Stimulated activated CD8-positive, alpha-beta memory T cell treated with anti-CD3 and anti-CD28 coated beads, Interleukin-7, amount 100 ng/mL, for 24 hours (primary cell): Measurements from ENCODE around the gene SPDYE2B.
"Not testable (repeated sequence)": the region's sequence is repeated elsewhere in the genome, so short reads cannot be mapped to it uniquely, and the experiment has no call there.

ENCODE experiments used
- DNase-seq: peaks from one replicate; pipeline ENCODE4 v3.0.0-alpha.2; 2020; ENCODE audit warnings: low read depth

Gene SPDYE2B, protein sequence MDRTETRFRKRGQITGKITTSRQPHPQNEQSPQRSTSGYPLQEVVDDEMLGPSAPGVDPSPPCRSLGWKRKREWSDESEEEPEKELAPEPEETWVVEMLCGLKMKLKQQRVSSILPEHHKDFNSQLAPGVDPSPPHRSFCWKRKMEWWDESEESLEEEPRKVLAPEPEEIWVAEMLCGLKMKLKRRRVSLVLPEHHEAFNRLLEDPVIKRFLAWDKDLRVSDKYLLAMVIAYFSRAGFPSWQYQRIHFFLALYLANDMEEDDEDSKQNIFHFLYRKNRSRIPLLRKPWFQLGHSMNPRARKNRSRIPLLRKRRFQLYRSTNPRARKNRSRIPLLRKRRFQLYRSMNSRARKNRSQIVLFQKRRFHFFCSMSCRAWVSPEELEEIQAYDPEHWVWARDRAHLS

DNA sequence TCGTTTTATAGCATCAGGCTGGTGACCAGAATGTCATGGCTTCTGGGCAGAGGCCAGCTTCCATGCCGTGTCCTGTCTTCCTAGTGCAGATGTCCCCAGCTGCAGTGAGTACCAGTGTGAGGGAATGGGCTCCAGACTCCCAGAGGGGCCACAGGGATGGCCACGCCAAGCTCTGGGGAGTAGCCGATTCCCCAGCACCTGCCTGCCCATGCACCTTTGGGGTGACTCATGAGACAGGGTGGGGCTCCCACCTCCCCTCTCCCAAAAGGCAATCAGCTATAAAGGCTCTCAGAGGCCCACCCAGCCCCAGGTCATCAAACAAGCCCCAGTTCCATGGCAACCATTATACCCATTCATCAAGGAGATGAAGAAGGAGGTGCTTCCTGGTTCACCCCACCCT is at the start of gene SPDYE2B:
Gene SPDYE2B (plus strand): TSS at position 396 of the 400 bp plus-strand sequence. CDS start 2,030 bp downstream, outside the sequence.
- not testable (repeated sequence) for DNase-seq

DNA sequence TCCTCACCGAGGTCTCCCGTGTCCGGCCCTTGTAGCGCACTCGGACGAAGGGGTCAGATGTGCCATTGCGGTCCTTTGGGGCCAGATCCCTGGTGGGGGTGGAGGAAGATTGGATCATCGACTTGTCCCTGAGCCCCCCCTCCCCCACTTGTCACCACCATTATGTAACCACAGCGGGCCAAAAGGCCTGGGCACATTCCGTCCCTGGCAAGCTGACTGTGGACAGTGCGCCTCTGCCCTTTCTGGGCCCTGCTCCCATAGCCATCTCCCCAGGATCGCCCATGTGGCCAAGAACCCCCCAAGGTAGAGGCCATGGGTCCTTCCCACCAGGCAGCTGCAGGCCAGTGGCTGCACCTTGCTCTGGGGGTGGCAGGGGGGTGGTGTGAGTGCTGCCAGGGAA is 47.8 kb upstream of the SPDYE2B start:
- DNase-seq, result not testable (repeated sequence)

DNA sequence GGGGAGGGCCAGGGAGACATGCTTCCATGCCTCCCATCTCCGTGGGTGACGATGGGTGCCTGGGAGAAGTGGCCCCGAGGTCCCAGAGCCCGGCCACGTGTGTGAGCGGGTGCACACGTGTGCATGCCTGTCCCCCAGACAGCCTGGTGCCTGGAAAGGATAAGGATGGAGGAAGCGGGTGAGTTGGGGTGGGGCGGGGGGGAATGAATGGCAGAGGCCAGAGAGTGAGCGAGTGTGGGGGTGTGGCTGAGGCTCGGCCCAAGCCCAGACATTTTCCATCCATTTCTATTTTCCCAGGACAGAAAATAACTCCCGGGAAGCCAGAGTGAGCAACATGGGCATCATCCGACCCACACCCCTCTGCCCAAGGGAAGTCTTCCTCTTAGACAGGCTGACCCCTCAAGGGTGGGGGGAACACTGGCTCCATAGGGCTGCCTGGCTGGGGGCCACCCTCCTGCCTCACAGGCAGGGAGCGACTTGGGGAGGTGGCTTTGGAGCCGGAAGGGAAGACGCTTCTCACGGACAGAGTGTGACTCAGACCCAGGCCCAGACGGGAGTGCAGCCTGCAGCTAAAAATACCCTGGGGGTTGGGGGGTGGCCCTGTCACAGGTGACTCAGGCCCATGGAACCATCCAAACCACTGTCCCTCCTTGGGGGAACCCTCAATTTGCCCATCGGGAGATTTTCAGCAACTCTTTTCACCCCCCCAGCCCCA is 45.5 kb upstream of the SPDYE2B start:
- not testable (repeated sequence) for DNase-seq

DNA sequence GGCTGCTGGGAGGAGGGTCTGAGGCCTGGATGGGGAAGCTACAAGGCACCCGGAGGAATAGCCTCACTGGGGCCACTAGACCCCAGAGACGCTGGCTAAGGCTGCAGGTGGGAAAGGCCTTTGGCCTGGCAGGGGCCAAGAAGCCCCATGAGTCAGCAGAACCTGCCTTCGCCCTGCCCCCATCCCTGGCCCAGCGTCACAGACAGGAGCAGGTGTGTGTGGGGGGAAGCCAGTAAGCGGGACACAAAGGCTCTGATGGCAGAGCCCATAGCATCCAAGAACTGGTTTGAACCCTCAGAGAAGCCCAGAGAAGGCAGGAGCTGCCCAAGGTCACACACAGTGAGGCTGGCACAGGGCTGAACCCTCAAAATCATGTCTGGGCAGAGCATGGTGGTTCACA is 43.3 kb upstream of the SPDYE2B start:
- not testable (repeated sequence) for DNase-seq

DNA sequence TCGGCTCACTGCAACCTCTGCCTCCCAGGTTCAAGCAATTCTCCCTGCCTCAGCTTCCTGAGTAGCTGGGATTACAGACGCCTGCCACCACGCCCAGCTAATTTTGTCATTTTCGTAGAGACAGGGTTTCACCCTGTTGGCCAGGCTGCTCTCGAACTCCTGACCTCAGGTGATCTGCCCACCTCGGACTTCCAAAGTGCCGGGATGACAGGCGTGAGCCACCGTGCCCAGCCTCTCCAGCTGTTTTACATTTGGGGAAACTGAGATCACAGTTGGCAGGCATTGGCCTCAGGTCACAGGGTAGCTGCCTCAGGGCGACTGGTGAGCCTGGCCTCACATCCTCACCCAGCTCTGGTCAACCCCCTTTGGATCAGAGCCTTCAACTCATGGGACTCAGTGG is 40.4 kb upstream of the SPDYE2B start:
- not testable (repeated sequence) for DNase-seq

DNA sequence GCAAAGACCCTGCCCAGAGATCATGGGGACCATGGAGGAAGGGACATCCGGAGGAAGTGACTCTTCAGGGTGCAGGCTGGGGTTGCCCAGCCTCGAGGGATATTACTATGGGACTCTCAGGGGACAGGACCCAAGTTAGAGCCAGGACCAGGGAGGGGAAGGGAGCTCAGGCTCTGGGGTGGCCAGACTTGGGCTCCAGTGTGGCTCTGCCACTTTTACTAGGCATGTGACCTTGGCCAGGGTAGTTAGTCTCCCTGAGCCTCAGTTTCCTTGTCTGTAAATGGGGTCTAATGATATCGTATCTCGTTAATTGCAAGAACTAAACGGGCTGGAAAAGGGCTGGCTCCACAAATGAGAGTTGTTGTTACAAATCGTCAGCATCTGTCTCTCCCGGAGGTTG is 39.7 kb upstream of the SPDYE2B start:
- DNase-seq, result not testable (repeated sequence)

DNA sequence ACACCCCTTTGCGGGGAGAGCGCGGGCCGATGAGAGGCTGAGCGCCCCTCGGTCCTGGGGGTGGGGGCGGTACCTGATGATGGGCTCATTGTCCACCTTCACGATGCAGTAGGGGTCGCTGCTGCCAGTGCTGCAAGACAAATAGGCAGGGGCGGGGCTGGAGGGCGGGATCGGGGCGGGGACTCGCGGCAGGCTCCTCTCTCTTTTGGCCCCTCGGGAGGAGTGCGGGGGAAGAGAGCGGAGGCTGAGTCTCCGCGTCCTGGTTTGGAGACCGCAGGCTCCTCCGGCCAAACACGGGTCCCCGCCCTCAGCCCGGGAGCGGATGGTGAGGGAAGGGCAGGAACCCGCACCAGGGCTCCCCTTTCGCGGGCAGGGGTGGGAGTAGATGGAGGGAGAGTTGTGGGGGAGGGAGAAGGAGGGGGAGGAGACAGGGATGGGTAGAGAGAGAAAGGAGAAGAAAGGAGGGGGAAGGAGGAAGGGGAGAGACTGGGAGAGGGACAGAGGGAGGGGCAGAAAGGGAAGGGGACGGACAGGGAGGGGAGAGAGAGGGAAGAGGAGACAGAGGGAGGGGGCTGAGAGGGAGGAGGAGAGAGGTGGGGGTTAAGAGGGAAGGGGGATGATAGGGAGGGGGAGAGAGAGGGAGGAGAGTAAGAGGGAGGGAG is 39.0 kb upstream of the SPDYE2B start:
- DNase-seq, result not testable (repeated sequence)

DNA sequence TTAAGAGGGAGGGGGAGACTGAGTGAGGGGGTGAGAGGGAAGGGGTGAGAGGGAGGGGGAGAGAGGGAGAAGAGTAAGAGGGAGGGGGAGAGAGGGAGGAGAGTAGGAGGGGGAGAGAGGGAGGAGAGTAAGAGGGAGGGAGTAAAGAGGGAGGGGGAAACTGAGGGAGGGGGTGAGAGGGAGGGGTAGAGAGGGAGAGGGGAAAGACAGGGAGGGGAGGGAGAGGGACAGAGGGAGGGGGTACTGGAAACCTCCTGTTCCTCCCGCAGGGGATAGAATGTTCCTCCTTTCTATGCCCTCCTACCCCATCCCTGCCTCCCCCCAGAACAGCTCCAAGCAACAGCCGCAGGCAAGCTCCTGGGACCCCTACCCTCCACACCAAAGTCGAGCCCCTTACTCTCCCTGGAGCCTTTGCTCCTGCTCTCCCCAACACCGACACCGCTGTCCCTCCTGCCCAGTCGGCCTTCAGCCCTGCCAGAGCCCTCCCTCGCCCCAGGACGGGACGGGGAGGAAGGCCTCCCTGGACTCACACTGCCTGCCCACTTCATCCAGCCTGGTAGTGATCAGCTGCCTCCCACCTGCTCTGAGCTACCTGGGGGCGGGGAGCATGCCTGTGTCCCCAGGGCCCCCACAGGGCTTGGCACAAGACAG is 38.3 kb upstream of the SPDYE2B start:
- not testable (repeated sequence) for DNase-seq

DNA sequence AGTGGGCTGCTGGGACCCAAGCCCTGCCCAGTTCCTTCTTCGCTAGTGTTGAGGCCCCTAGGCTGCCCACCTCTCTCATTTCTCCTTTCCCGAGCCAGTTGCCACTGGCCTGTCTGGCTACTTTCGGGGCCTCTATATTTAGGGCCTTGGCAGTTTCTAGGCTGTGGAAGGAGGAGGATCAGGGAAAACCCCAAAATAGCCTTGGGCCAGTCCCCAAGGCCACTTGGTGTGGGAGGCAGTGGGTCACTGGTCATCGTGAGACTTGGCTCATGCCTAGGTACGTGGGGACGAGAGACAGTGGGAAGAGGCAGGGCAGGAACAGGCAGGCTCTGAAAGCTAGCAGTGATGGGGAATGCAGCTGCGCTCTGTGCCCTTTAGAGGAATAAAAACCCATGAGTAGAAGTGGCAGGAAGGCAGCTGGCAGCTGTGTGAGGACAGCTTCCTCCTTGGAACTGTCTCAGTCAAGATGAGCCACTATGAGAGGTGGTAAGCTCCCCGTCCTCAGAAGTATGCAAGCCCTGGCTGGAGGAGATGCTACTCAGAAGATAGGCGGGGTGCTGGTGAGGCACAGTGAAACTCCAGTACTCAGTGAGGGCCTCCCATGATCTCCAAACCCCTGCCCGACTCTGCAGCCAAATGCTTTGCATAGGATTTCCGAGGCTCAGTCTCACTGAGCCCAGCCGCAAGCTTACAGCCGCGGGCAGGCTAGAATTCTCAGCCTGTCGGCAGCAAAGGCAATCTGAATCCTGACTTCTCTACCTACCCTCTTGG is 36.4 kb upstream of the SPDYE2B start:
- not testable (repeated sequence) for DNase-seq

DNA sequence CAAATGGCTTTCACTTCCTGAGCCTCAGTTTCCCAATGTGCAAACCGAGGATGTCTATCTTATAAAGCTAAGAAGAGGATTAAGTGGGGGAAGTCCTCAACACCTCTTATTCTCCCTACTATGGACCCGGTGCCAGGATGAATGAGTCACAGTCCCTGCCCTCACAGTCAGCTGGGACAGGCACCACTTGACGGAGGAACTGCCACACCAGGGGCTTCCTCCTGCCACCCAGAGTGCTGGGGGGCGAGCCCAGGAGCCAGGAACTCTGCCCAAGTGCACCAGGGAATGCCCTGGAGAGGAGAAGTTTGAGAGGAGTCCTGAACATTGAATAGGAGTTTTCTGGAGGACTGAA is 35.8 kb upstream of the SPDYE2B start:
- not testable (repeated sequence) for DNase-seq

DNA sequence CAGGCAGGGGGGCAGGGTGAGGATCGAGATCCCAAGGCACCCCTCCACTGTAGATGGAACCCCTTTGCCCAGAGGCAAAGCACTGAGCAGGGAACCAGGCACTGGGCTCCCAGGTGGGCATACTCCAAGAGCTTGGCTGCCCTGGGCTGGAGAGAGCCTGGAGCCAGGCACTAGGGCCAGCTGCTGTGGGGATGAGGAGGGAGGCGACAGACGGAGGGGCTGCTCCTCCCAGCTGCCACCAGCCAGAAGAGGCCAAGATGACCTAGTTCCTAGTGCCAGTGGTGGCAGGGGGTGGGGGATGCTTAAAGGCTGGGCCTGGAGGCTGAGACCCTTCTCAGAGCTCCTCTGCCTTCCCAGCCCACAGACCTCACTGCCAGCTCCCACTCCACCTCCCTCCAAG is 35.2 kb upstream of the SPDYE2B start:
- DNase-seq, result not testable (repeated sequence)

DNA sequence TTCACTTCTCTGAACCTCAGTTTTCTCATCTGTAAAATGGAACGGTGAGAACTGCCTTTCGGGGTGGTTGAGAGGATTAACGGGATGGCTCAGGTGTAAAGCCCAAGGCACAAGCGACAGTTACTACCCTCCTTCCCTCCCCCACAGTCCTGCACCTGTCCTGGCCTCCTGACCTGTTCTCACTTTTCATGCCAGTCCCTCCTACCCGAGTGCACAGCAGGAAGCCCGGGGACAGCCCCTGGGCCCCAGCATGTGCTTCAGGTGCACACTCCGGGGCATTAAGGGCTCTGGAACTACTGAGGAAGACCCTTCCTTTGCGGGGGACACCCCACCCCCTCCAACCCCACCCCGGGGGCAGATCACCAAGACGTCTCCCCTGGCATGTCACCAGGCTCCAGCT is 34.2 kb upstream of the SPDYE2B start:
- not testable (repeated sequence) for DNase-seq

DNA sequence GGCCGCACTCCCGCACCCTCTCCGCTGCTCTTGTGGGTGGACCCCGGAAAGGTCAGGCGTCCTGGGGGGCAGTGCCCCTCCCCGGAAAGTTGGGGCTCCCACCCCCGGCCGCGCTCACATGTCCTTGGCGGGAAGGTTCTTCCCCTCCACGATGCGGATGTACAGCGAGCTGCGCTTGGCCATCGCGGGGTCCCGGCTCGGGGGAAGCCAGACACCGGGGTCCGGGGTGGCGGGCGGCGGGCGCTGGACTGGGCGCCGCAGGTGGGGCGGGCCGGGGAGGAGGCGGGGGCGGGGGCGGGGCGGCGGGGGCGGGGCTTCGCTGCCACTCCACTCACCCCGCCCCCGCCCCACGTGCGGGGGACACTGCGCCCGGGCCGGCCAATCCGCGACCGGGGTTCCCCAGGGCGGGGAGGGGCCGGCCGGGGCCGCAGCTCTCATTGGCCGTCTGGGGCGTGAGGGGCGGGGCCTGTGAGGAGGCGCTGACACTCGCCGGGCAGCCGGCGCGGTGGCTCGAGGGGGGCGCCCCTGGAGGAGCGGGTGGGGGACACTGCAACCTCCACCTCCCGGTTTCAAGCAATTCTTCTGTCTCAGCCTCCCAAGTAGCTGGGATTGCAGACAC is 33.5 kb upstream of the SPDYE2B start, which contains the start of gene RASA4:
Gene RASA4 (minus strand): TSS at position 250 of the 619 bp plus-strand sequence. CDS start 67 bp downstream, at position 183.
- DNase-seq, result not testable (repeated sequence)

DNA sequence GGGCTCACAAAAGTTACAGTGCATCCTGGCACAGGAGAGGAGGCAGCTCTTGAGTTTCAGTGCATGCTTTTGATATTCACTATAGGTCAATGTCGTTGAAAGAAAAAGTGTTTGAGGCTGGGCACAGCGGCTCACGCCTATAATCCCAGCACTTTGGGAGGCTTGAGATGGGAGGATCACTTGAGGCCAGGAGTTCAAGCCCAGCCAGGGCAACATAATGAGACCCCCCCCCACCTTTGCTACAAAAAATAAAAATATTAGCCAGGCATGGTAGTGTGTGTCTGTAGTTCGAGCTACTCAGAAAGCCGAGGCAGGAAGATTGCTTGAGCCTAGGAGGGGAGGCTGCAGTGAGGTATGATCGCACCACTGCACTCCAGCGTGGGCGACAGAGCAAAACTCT is 32.0 kb upstream of the SPDYE2B start:
- DNase-seq, result not testable (repeated sequence)

DNA sequence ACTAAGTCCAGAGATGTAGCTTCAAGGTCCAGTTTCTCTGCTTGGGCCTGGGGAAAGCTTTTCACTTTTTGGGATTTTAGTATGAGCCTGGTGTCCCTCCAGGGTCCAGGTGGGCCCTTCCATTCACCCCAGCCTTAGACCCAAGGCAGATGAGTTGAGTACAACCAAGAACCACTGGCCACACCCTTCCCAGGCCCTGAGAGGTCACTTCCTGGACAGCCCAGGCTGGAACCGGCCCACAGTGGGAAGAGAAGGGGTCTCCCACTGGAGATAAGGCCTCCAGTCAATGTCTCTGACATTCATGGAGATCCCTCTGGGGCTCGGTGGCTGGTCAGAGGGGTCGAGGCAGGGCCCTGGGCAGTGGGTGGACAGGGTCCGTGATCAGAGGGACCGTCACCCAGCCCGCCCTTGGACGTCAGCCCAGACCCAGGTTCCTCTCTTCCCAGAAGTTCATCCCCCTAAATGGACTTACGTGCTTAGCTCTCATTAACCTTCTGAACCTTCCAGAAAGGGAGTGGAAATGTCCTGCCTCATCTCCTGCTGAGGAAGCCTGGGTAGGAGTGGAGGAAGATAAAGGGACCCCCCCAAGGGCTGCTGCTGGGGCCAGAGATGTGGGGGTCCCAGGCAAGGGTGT is 22.7 kb upstream of the SPDYE2B start:
- DNase-seq, result not testable (repeated sequence)

DNA sequence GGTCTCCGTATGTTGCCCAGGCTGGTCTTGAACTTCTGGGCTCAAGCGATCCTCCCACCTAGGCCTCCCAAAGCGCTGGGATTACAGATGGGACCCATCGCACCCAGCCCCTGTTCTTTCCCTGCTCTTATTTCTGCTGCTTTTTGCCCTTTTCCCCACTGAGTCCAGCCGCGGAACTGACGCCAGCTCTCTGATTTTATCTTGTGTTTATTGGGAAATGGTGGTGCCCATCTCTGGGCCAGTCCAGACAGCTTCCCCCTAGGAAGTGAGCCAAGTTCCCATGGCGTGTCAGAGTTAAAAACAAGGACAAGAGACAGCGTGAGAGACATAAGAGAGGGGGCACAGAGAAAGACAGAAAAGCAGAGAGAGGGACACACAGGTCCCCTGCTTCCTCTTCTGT is 19.5 kb upstream of the SPDYE2B start:
- not testable (repeated sequence) for DNase-seq

DNA sequence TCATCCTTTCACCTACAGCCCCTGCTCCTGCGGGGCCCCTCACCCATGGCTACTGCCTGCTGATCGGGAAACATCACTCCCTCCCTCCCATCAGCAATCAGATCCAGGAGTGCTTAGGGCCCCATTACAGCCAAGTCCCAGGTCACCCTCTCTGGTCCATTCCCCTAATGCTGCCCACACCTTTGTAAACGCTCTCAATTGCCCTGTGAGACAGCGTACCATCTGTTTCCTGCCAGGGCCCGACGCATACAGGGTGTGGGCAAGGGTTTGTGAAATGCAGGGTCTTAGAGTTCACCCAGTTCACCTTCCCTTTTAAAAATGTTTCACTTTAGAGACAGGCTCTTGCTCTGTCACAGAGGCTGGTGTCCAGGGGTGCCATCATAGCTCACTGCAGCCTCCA is 15.8 kb upstream of the SPDYE2B start:
- not testable (repeated sequence) for DNase-seq

DNA sequence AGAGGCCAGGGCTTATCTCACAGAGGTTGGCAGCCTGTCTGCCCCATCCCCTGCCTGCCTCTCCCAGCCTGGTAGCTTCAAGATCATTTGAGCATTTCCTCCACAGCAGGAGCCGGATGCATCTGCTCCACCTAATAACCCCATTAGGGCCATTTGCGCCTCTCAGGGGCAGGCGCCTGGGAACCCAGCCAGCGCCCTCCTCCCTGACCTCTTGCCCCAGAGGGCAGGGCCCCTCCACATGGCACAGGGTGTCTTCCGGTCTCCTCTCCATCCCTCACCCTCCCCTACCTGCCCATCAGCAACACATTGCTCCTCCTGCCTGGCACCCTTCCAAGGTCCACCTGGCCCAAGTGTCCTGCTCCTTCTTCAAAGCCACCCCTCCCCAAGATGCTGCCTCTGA is 14.8 kb upstream of the SPDYE2B start:
- not testable (repeated sequence) for DNase-seq

DNA sequence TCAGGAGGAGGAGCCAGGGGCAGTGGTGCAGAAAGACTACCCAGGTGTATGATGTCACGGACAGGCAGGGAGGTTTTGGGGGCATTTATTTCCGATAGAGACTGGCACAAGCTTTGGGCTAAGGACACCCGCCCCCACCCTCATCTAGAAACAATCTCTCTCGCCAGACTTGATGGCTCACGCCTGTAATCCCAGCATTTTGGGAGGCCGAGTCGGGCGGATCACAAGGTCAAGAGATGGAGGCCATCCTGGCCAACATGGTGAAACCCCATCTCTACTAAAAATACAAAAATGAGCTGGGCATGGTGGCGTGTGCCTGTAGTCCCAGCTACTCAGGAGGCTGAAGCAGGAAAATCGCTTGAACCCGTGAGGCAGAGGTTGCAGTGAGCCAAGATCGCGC is 13.2 kb upstream of the SPDYE2B start:
- not testable (repeated sequence) for DNase-seq

DNA sequence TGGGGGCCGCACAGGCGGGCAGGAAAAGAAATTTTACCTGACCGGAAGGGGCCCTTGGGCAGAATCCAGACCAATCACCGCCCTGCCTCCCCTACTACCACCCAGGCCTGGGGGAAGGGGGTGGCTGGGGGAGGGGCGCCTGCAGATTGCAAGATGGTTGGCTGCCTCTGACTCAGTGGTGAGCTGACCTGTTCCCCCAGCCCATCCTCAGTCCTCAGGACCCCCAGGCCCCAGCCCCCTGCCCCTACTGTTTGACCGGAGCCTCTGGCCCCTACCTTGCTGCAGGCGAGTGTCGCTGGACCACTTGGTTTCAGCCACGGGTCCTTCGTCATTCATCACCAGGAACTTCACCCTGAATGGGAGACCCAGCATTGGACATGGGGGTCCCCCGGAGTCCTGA is 11.3 kb upstream of the SPDYE2B start:
- DNase-seq, result not testable (repeated sequence)
